Esophagus squamous epithelium (tissue), 5 donors: ENCODE measurements around the gene TM7SF3. TPM values are rescaled to one million over a fixed set of nuclear protein-coding genes. Genes with fewer than 3 reads are reported as not detected.

Experiments
- DNase-seq: peaks from one replicate; lab custom pipeline; 2025; lab: John Stamatoyannopoulos, UW
- H3K27ac ChIP-seq, 4 donors: fragments of 200-600 bp; sonication (generic); one replicate each; pipeline ENCODE4 v1.5.1; 2016 to 2019; ENCODE audit warnings: mild to moderate bottlenecking in 1 of 4
- H3K27me3 ChIP-seq, 4 donors: fragments of 200-600 bp; sonication (generic); 1 replicate in 3 of 4; 2 replicates in 1 of 4; pipeline versions ENCODE4 v1.5.1 to v1.6.0; 2017 to 2021; ENCODE audit warnings: antibody characterized with exemption in 1 of 4
- H3K36me3 ChIP-seq, 3 donors: fragments of 200-600 bp; sonication (generic); one replicate each; pipeline ENCODE4 v1.5.1; 2016 to 2019
- H3K4me1 ChIP-seq, 3 donors: fragments of 200-600 bp; sonication (generic); one replicate each; pipeline ENCODE4 v1.5.1; 2017 to 2019
- H3K4me3 ChIP-seq, 4 donors: fragments of 200-600 bp; sonication (generic); 1 replicate in 3 of 4; 2 replicates in 1 of 4; pipeline ENCODE4 v1.5.1; 2016 to 2019; ENCODE audit warnings: mild to moderate bottlenecking in 2 of 4, moderate library complexity in 1 of 4
- H3K9me3 ChIP-seq, 3 donors: fragments of 200-600 bp; sonication (generic); one replicate each; pipeline ENCODE4 v1.5.1; 2016 to 2019
- CTCF ChIP-seq, 6 experiments: fragments of 450-650 bp in 4 of 6; fragments of 200-600 bp in 2 of 6; sonication (generic) in 2 of 6; IDR thresholded peaks; one replicate each; pipeline ENCODE4 v1.5.1; 2016 to 2019; ENCODE audit warnings: antibody characterized with exemption in 6 of 6, mild to moderate bottlenecking in 4 of 6, moderate library complexity in 4 of 6
- POLR2A ChIP-seq, 4 donors: fragments of 450-650 bp; IDR thresholded peaks; one replicate each; pipeline ENCODE4 v1.6.1; 2017; ENCODE audit warnings: antibody characterized with exemption in 4 of 4, mild to moderate bottlenecking in 4 of 4, moderate library complexity in 3 of 4
- WGBS, 2 donors: methylation state at CpG; one replicate each; pipeline ENCODE4 v1.1.5; 2018; 5-methylcytosine and 5-hydroxymethylcytosine counted together
- intact Hi-C: fragments of 100-400 bp; cut with DNase I; formaldehyde crosslinking; loops from one replicate; pipeline ENCODE4 v1.15.0; 2022
- total RNA-seq, 4 donors: library from RNA; depleted of rRNA; stranded (reverse); fragments of >200 nt; gene quantifications; one replicate each; pipeline ENCODE4 v1.1.0, GENCODE V29; 2016
- donor health status: DM: yes; HTN: yes; CAD: no.

Gene TM7SF3
- total RNA-seq, 4 donors from 2014 or later, result 58.2 to 122 (median 78.3) TPM

GRCh38 chr12:26937863-26938700 lies 76.1 kb downstream of the TM7SF3 start, which contains the start of the genes FGFR1OP2 and INTS13:
TSS of gene FGFR1OP2 (plus strand) at chr12:26938470. CDS start at chr12:26954159, 15,689 bp downstream.
TSS of gene INTS13 (minus strand) at chr12:26937981. CDS start at chr12:26936803, 1,178 bp downstream.
- H3K4me1 ChIP-seq, result peaks cover 9 to 74% (median 17%) of the 10 kb centered on the region in 3 donors
- intact Hi-C loops, result no loop called here
- no peaks in the 10 kb centered on the region for H3K27me3 ChIP-seq
- peak within 1 kb of the TSS; percentile 89 to 98 (median 95) for H3K4me3 ChIP-seq
- H3K36me3 ChIP-seq, result peaks cover 0 to 11% (median 0%) of the 10 kb centered on the region in 3 donors
- peak within 1 kb of the TSS; percentile 95 to 99 (median 96) for H3K27ac ChIP-seq
- WGBS, 2 donors, result 0% methylated on average over 4 to 24 of the region's 69 CpGs
- TF ChIP-seq CTCF (IDR thresholded peaks at IDR 0.05) (peak in 1 of 6 experiments; percentile 24), POLR2A (IDR thresholded peaks at IDR 0.05) (peak in 3 of 4 donors; percentile 84 to 98 (median 93))
- DNase-seq, result peak; percentile 79
- H3K9me3 ChIP-seq, result no peaks in the 10 kb centered on the region

GRCh38 chr12:26937443-26937862 lies 76.7 kb downstream of the TM7SF3 start:
- Histone ChIP-seq H3K36me3 (peaks cover 0 to 16% (median 0%) of the 10 kb centered on the region in 3 donors), H3K4me3 (peak overlapping the region; percentile 89 to 98 (median 95)), H3K4me1 (peaks cover 9 to 67% (median 17%) of the 10 kb centered on the region in 3 donors), H3K9me3 (no peaks in the 10 kb centered on the region), H3K27me3 (no peaks in the 10 kb centered on the region), H3K27ac (peak overlapping the region; percentile 95 to 99 (median 96))
- TF ChIP-seq CTCF (IDR thresholded peaks at IDR 0.05) (no peak), POLR2A (IDR thresholded peaks at IDR 0.05) (no peak)
- 0 to 1% methylated on average over 9 to 10 of the region's 10 CpGs for WGBS, 2 donors
- DNase-seq, result no peak
- intact Hi-C loops, result no loop called here

GRCh38 chr12:26936559-26937442 lies 77.4 kb downstream of the TM7SF3 start:
- DNase-seq, result no peak
- no peaks in the 10 kb centered on the region for H3K9me3 ChIP-seq
- 7% methylated on average over 8 of the region's 8 CpGs for WGBS, 2 donors
- TF ChIP-seq CTCF (IDR thresholded peaks at IDR 0.05) (no peak), POLR2A (IDR thresholded peaks at IDR 0.05) (no peak)
- H3K27ac ChIP-seq, result peak overlapping the region; percentile 95 to 99 (median 96)
- intact Hi-C loops, result no loop called here
- H3K27me3 ChIP-seq, result no peaks in the 10 kb centered on the region
- peaks cover 9 to 61% (median 17%) of the 10 kb centered on the region in 3 donors for H3K4me1 ChIP-seq
- peaks cover 0 to 22% (median 0%) of the 10 kb centered on the region in 3 donors for H3K36me3 ChIP-seq
- H3K4me3 ChIP-seq, result peak overlapping the region; percentile 89 to 98 (median 95)

- Histone ChIP-seq H3K36me3 (peaks cover 0 to 32% (median 0%) of the 10 kb centered on the region in 3 donors), H3K9me3 (no peaks in the 10 kb centered on the region), H3K27me3 (no peaks in the 10 kb centered on the region), H3K4me3 (peak overlapping the region in 1 of 4 donors; percentile 94), H3K4me1 (peaks cover 9 to 51% (median 17%) of the 10 kb centered on the region in 3 donors), H3K27ac (peak overlapping the region in 2 of 4 donors; percentile 95 to 99)
- WGBS, 2 donors, result 57 to 58% methylated on average over 7 of the region's 7 CpGs
- TF ChIP-seq POLR2A (IDR thresholded peaks at IDR 0.05) (no peak), CTCF (IDR thresholded peaks at IDR 0.05) (no peak)
- intact Hi-C loops, result no loop called here
- DNase-seq, result no peak
These were observed 78.4 kb downstream of the TM7SF3 start for GRCh38 chr12:26935636-26936378.
